GM08714 (cell line): Measurements from ENCODE around the gene HIVEP2.

Source experiments
- H3K4me3 ChIP-seq: fragments of 200-500 bp; sonication (Bioruptor generic); 2 replicates; pipeline ENCODE4 v1.5.1; 2014; ENCODE audit warnings: mild to moderate bottlenecking, low read length, inconsistent platforms
- ZNF274 ChIP-seq: IDR thresholded peaks from 2 replicates; pipeline ENCODE4 v1.6.1; 2012; ENCODE audit warnings: mild to moderate bottlenecking, low read depth, low read length

HIVEP2 gene

GRCh38 chr6:142816031-142816430, 128.9 kb downstream of the HIVEP2 start:
- no peak overlapping the region for H3K4me3 ChIP-seq
- no peak for TF ChIP-seq ZNF274

GRCh38 chr6:142811923-142812322, 133.1 kb downstream of the HIVEP2 start:
- H3K4me3 ChIP-seq: no peak overlapping the region
- no peak for TF ChIP-seq ZNF274

- H3K4me3 ChIP-seq: no peak overlapping the region
- TF ChIP-seq ZNF274: no peak
Observed at GRCh38 chr6:142810952-142811514, 133.9 kb downstream of the HIVEP2 start.

- TF ChIP-seq ZNF274: no peak
Observed at GRCh38 chr6:142809947-142810346, 135.0 kb downstream of the HIVEP2 start.

GRCh38 chr6:142808405-142809061, 136.4 kb downstream of the HIVEP2 start:
- TF ChIP-seq ZNF274: no peak
- H3K4me3 ChIP-seq: no peak overlapping the region

More at GRCh38 chr6:142809947-142810346, 135.0 kb downstream of the HIVEP2 start:
- no peak overlapping the region for H3K4me3 ChIP-seq

GRCh38 chr6:142805042-142805441, 139.9 kb downstream of the HIVEP2 start:
- H3K4me3 ChIP-seq: no peak overlapping the region
- no peak for TF ChIP-seq ZNF274

- no peak for TF ChIP-seq ZNF274
Observed at GRCh38 chr6:142804490-142804889, 140.5 kb downstream of the HIVEP2 start.

GRCh38 chr6:142803495-142804058, 141.4 kb downstream of the HIVEP2 start:
- TF ChIP-seq ZNF274: no peak
- no peak overlapping the region for H3K4me3 ChIP-seq

More at GRCh38 chr6:142804490-142804889, 140.5 kb downstream of the HIVEP2 start:
- no peak overlapping the region for H3K4me3 ChIP-seq

- no peak for TF ChIP-seq ZNF274
- no peak overlapping the region for H3K4me3 ChIP-seq
Observed at GRCh38 chr6:142803032-142803431, 141.9 kb downstream of the HIVEP2 start.

GRCh38 chr6:142802124-142802523, 142.9 kb downstream of the HIVEP2 start:
- TF ChIP-seq ZNF274: no peak
- H3K4me3 ChIP-seq: no peak overlapping the region

- no peak overlapping the region for H3K4me3 ChIP-seq
- TF ChIP-seq ZNF274: no peak
Observed at GRCh38 chr6:142800240-142800639, 144.7 kb downstream of the HIVEP2 start.

GRCh38 chr6:142799639-142800038, 145.3 kb downstream of the HIVEP2 start:
- no peak for TF ChIP-seq ZNF274
- no peak overlapping the region for H3K4me3 ChIP-seq

GRCh38 chr6:142797159-142797558, 147.8 kb downstream of the HIVEP2 start:
- no peak overlapping the region for H3K4me3 ChIP-seq
- no peak for TF ChIP-seq ZNF274

GRCh38 chr6:142796571-142796970, 148.4 kb downstream of the HIVEP2 start:
- H3K4me3 ChIP-seq: no peak overlapping the region
- no peak for TF ChIP-seq ZNF274

- H3K4me3 ChIP-seq: no peak overlapping the region
- TF ChIP-seq ZNF274: no peak
Observed at GRCh38 chr6:142796024-142796423, 149.0 kb downstream of the HIVEP2 start.
